GM19468 (cell line): ENCODE measurements around the gene SIX3.

ENCODE experiments used
- ATAC-seq: cut with Tn5 transposase; IDR thresholded peaks from one replicate; pipeline ENCODE4 v1.9.1; 2021; ENCODE audit warnings: mild to moderate bottlenecking, moderate library complexity, moderate number of reproducible peaks; ENCODE audit not compliant: unreplicated experiment; ENCODE audit errors: extremely low read depth

SIX3 gene

GRCh38 chr2:44954889-44955592 is 13.5 kb downstream of the SIX3 start:
- no peak for ATAC-seq

GRCh38 chr2:44955593-44956392 is 14.3 kb downstream of the SIX3 start:
- no peak for ATAC-seq

DNA sequence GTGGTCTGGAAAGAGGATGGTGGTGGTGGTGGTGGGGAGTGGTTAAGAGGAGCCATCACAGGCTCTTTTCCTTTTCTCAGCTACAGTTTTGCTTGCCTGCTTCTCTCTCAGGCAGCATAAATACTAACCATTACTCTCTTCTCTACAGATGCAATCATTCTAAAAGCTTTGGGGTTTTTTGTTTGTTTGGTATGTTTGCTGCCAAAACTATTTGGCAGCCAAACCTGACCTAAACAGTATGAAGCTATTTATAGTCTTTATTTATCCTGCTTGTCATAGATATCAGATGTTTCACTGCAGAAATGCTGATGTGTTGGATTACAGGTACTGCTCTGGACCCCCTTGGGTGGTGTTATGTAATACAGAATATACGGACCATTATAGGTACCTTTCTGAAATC is 15.3 kb downstream of the SIX3 start:
- ATAC-seq: no peak

GRCh38 chr2:44957656-44958327 is 16.3 kb downstream of the SIX3 start:
- ATAC-seq: no peak

DNA sequence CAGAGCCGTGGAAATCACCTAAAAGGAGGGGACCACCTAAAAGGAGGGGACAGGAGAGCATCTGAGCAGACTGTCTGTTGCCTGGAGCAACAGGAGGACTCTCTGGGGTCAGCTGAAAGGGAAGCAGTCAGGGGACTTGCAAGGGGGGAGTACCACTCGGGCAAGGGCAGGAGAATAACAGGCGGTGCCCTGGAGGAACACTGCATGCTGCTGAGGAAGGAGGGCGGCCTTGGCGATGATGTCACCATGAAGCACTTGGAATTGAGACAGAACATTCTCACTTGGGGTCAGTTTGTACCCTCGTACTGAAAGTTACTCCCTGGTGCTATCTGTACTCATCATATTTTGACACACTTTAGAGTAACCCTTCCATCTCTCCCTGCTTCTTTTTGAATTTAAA is 18.4 kb downstream of the SIX3 start:
- no peak for ATAC-seq

- no peak for ATAC-seq
Measured at GRCh38 chr2:44960871-44961270, 19.4 kb downstream of the SIX3 start.

- ATAC-seq: no peak
Measured at GRCh38 chr2:44962176-44962695, 20.7 kb downstream of the SIX3 start.

- no peak for ATAC-seq
Measured at GRCh38 chr2:44964752-44965236, 23.3 kb downstream of the SIX3 start.

GRCh38 chr2:44965684-44966083 is 24.2 kb downstream of the SIX3 start:
- ATAC-seq: no peak

DNA sequence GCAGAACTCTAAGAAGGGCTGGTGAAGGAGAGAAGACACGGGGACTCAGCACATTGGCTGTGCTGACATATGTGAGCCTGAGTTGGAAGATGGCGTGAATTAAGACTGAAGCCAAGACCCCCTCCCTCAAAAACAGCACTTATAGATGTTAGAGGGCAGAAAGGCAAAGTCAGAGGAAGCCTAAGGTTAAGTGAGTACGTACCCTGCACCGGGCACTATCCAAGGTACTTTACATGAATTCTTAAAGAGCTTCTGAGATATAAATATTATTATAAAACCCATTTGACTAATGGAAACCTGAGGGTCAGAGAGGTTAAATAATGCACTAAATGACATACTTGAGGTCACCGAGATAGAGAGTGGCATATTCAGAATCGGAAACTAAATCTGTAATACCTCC is 25.6 kb downstream of the SIX3 start:
- no peak for ATAC-seq

- no peak for ATAC-seq
Measured at GRCh38 chr2:44967727-44968432, 26.4 kb downstream of the SIX3 start.

DNA sequence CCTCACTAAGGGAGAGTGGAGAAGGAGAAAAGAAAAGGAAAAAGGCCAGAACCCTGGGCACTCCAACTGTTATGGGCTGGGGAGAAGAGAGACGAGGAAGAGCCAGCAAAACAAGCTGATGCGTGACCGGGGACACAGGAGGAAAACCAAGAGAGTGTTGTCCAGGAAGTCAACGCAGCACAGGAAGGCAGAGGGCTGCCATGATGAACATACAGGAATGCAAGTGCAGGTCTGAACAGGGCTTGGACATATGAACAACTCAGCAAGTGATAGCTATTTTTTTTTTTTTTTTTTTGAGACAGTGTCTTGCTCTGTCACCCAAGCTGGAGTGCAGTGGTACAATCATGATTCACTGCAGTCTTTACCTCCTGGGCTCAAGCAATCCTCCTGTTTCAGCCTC is 28.4 kb downstream of the SIX3 start:
- ATAC-seq: no peak

GRCh38 chr2:44970846-44971450 is 29.4 kb downstream of the SIX3 start:
- ATAC-seq: no peak

DNA sequence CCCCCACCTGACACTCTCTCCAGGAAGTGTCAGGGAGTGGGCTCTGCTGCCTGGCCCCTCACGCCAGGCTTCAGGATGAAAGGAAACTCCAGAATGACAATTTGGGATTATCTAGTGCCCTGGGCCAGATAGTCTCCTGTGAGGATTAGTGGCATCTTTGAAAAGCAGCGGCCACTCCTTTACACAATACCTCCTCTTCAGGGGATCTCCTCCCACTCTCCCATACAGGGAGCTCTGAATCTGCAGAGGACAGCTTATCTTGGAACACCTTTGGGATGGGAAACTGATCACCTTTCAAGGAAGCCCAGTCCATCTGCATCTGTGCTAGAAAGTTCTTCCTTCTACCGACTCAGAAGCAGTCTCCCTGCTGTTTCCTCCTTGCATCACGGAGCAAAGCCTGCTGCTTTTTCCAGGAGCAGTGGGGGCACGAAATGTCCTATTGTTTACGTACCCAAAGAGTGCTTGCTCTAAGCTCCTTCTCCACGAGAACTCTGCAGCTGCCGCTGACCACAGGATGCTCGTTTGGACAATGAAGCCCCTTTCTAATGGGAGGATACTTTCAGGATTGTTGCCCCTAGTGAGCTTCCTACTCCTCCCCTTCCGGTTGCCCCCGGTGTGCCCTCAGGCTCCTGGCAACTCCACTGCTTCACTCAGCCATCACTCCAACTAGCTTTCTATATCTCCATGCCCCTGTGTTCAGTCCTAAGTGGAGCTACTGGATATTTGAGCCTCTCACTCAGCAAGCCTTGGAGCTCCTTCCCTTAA is 31.5 kb downstream of the SIX3 start:
- ATAC-seq: no peak

DNA sequence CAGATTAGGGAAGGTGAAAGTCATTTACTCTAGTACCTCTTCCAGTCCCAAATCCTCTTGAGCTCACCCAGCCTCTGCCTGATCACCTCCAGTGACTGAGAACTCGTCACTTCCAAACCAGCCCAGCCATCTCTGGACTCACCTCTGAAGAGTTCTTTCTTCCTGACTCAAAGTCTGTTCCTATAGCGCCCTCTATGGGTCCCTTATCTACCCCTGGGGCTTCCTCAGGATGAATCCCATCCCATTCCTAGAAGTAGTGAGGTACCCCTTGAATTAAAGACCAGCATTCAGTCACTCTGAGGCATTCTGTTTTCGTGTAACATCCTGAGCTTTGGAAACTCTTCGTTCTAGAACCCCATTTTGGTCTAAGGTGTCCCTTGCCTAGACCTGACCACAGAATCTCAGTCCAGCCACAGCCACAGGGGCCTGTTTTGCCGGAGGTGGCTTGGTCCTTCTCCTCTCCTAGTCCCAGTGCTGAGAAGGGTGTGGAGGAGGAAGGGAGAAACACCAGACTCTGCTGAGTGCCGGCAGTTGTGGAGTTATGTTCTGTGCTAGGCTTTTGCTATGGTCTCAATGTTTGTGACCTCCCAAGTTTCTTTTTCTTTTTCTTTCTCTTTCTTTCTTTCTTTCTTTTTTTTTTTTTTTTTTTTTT is 32.7 kb downstream of the SIX3 start:
- ATAC-seq: no peak

DNA sequence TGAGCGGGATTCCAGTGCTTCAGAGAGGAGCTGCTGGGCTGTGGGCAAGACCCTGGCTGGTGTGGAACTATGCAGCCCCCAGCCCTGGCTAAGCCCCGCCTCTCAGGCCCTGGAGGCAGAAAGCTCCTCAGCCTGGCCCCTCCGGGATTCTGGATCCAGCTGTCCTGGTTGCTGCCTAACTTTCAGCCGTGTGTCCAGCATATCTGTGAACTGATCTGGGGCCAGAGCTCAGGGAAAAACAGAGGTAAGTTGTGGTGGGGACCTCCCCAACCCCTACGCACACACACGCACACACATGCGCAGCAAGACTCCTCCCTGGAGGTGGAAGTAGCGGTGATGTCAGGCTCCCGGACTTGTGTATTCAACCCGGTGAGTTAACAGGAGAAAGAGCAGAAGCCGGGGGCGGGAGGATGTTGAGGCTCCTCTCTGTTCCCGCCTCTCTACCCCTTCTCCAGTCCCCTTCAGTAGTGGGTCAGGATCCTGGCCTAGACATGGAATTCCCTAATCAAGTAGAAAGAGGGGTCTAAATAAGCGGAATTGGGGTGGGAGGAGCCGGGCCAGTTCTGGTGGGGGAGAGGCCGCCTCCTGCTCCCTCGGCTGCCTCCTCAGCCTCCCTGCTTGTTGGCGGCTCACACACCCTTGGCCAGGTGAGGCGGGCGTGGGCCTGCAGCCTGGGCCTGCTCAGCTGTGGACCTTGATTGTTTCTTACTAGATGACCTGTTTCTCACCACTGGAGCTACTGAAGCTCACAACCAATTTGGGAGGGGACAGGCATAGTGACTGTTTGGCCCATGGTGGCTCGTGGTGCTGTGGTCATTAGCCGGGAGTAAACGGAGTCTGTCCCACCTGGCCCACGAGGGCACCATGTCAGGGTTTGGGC is 34.3 kb downstream of the SIX3 start:
- no peak for ATAC-seq

DNA sequence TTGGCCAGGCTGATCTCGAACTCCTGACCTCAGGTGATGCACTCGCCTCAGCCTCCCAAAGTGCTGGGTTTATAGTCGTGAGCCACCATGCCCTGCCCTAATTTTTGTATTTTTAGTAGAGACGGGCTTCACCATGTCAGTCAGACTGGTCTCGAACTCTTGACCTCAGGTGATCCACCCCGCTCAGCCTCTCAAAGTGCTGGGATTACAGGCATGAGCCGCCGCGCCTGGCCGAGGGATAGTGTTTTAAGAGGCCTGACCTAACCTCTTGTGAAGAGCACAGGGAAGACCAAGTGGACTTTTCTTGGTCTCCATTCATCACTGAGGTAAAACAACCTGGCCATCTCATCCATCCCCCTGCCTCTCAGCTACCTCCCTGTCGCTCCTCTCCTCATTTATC is 38.1 kb downstream of the SIX3 start:
- no peak for ATAC-seq
